ENCODE results near the gene RNF145. TPM values are rescaled to one million over a fixed set of nuclear protein-coding genes. Genes with fewer than 3 reads are reported as not detected.
A peak's percentile ranks its signal among the peaks of the same experiment; 100 is the strongest.

RNF145 gene
- total and polyA plus RNA-seq, 2 of the 13 experiments (the other 11 are each of a cell fraction or from before 2014, with no cell fraction given), result 24.6 TPM

DNA sequence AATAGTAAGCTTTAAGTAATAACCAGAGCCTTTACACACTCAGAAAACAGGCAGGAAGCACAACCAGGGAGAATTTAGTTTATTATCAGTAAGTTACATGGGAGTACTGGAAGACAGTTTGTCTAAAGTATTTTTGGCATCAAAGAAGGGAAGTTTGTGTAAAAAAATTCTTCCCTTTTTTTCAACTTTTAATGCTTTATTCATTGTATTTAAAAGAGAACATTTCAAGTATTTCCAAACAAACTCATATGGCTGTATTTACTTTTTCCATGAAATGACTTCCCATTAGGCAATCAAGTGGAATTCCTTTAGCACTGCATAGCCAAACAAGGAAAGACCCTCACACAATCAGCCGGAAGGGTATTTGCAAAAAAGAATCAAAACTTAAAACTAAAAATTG, 26.7 kb downstream of the RNF145 start (continued):
- TF ChIP-seq, protein P1, sequence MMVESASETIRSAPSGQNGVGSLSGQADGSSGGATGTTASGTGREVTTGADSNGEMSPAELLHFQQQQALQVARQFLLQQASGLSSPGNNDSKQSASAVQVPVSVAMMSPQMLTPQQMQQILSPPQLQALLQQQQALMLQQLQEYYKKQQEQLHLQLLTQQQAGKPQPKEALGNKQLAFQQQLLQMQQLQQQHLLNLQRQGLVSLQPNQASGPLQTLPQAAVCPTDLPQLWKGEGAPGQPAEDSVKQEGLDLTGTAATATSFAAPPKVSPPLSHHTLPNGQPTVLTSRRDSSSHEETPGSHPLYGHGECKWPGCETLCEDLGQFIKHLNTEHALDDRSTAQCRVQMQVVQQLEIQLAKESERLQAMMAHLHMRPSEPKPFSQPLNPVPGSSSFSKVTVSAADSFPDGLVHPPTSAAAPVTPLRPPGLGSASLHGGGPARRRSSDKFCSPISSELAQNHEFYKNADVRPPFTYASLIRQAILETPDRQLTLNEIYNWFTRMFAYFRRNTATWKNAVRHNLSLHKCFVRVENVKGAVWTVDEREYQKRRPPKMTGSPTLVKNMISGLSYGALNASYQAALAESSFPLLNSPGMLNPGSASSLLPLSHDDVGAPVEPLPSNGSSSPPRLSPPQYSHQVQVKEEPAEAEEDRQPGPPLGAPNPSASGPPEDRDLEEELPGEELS (CRISPR knock-in tag; IDR thresholded peaks at IDR 0.05), result peak; percentile 43; the same call in 1 of the 2 replicates
- no peak for TF ChIP-seq ZNF296 (CRISPR knock-in tag; conservative IDR thresholded peaks at IDR 0.05)
- TF ChIP-seq CBFB (CRISPR knock-in tag; IDR thresholded peaks at IDR 0.05), result no peak
- no peak for TF ChIP-seq TOE1 (CRISPR knock-in tag; IDR thresholded peaks at IDR 0.05)
- TF ChIP-seq, protein P2, sequence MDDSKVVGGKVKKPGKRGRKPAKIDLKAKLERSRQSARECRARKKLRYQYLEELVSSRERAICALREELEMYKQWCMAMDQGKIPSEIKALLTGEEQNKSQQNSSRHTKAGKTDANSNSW (CRISPR knock-in tag; IDR thresholded peaks at IDR 0.05; ENCODE audit: borderline replicate concordance), result no peak
- TF ChIP-seq, protein P3, sequence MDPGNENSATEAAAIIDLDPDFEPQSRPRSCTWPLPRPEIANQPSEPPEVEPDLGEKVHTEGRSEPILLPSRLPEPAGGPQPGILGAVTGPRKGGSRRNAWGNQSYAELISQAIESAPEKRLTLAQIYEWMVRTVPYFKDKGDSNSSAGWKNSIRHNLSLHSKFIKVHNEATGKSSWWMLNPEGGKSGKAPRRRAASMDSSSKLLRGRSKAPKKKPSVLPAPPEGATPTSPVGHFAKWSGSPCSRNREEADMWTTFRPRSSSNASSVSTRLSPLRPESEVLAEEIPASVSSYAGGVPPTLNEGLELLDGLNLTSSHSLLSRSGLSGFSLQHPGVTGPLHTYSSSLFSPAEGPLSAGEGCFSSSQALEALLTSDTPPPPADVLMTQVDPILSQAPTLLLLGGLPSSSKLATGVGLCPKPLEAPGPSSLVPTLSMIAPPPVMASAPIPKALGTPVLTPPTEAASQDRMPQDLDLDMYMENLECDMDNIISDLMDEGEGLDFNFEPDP (CRISPR knock-in tag; conservative IDR thresholded peaks at IDR 0.05), result no peak
- no peak for TF ChIP-seq ZNF34 (CRISPR knock-in tag; IDR thresholded peaks at IDR 0.05; ENCODE audit: borderline replicate concordance)
- TF ChIP-seq ZNF432 (CRISPR knock-in tag; IDR thresholded peaks at IDR 0.05; ENCODE audit: borderline replicate concordance), result no peak
- TF ChIP-seq GZF1 (CRISPR knock-in tag; IDR thresholded peaks at IDR 0.05), result no peak
- TF ChIP-seq, protein P4, sequence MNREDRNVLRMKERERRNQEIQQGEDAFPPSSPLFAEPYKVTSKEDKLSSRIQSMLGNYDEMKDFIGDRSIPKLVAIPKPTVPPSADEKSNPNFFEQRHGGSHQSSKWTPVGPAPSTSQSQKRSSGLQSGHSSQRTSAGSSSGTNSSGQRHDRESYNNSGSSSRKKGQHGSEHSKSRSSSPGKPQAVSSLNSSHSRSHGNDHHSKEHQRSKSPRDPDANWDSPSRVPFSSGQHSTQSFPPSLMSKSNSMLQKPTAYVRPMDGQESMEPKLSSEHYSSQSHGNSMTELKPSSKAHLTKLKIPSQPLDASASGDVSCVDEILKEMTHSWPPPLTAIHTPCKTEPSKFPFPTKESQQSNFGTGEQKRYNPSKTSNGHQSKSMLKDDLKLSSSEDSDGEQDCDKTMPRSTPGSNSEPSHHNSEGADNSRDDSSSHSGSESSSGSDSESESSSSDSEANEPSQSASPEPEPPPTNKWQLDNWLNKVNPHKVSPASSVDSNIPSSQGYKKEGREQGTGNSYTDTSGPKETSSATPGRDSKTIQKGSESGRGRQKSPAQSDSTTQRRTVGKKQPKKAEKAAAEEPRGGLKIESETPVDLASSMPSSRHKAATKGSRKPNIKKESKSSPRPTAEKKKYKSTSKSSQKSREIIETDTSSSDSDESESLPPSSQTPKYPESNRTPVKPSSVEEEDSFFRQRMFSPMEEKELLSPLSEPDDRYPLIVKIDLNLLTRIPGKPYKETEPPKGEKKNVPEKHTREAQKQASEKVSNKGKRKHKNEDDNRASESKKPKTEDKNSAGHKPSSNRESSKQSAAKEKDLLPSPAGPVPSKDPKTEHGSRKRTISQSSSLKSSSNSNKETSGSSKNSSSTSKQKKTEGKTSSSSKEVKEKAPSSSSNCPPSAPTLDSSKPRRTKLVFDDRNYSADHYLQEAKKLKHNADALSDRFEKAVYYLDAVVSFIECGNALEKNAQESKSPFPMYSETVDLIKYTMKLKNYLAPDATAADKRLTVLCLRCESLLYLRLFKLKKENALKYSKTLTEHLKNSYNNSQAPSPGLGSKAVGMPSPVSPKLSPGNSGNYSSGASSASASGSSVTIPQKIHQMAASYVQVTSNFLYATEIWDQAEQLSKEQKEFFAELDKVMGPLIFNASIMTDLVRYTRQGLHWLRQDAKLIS (CRISPR knock-in tag; IDR thresholded peaks at IDR 0.05), result no peak
- no peak; the same call in 1 of the 2 replicates for TF ChIP-seq MED1 (CRISPR knock-in tag; IDR thresholded peaks at IDR 0.05)
- TF ChIP-seq ZNF598 (CRISPR knock-in tag; IDR thresholded peaks at IDR 0.05; ENCODE audit: borderline replicate concordance), result no peak
- no peak for TF ChIP-seq SRSF1 (optimal IDR thresholded peaks at IDR 0.05; ENCODE audit: low read depth, low read length)
- no peak for TF ChIP-seq AGO2 (optimal IDR thresholded peaks at IDR 0.05; ENCODE audit: low read depth, low read length)
- peak in 1 of 2 experiments; percentile 66; a peak in 2 of 4 replicates for TF ChIP-seq EP300 (IDR thresholded peaks at IDR 0.05; ENCODE audit: low read depth in 2 of 2, low read length in 2 of 2)
- no peak for TF ChIP-seq EP300 (CRISPR knock-in tag; IDR thresholded peaks at IDR 0.05; ENCODE audit: borderline replicate concordance)
- TF ChIP-seq SAFB2 (CRISPR knock-in tag; IDR thresholded peaks at IDR 0.05; ENCODE audit: borderline replicate concordance, low read depth), result no peak
- no peak for TF ChIP-seq ZNF264 (CRISPR knock-in tag; IDR thresholded peaks at IDR 0.05)
- no peak for TF ChIP-seq HNRNPUL1 (IDR thresholded peaks at IDR 0.05; ENCODE audit: low read depth, low read length)
- TF ChIP-seq, protein P5, sequence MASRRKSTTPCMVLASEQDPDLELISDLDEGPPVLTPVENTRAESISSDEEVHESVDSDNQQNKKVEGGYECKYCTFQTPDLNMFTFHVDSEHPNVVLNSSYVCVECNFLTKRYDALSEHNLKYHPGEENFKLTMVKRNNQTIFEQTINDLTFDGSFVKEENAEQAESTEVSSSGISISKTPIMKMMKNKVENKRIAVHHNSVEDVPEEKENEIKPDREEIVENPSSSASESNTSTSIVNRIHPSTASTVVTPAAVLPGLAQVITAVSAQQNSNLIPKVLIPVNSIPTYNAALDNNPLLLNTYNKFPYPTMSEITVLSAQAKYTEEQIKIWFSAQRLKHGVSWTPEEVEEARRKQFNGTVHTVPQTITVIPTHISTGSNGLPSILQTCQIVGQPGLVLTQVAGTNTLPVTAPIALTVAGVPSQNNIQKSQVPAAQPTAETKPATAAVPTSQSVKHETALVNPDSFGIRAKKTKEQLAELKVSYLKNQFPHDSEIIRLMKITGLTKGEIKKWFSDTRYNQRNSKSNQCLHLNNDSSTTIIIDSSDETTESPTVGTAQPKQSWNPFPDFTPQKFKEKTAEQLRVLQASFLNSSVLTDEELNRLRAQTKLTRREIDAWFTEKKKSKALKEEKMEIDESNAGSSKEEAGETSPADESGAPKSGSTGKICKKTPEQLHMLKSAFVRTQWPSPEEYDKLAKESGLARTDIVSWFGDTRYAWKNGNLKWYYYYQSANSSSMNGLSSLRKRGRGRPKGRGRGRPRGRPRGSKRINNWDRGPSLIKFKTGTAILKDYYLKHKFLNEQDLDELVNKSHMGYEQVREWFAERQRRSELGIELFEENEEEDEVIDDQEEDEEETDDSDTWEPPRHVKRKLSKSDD (CRISPR knock-in tag; IDR thresholded peaks at IDR 0.05; ENCODE audit: low read depth), result no peak

All from HepG2 (cell line).